ENCODE measurements around the gene DOHH. TPM values are rescaled to one million over a fixed set of nuclear protein-coding genes. Genes with fewer than 3 reads are reported as not detected.
"Not testable (repeated sequence)": the region's sequence is repeated elsewhere in the genome, so short reads cannot be mapped to it uniquely, and the experiment has no call there.

The DOHH gene
- total RNA-seq, 2 donors from 2014 or later: 26.1 to 26.9 TPM

GRCh38 chr19:3453840-3454239 is 46.6 kb downstream of the DOHH start:
- Histone ChIP-seq H3K36me3 (peaks cover 23 to 36% of the 10 kb centered on the region in 2 donors), H3K4me3 (no peak overlapping the region), H3K27me3 (replicated peaks; ENCODE audit: insufficient read depth) (no peaks in the 10 kb centered on the region), H3K4me1 (replicated peaks) (no peaks in the 10 kb centered on the region), H3K27ac (peak overlapping the region; percentile 10 to 56), H3K9me3 (no peaks in the 10 kb centered on the region)
- intact Hi-C loops (cut with DNase I): no loop called here
- no peak for DNase-seq (ENCODE audit: low spot score)
- no peak for TF ChIP-seq POLR2A (IDR thresholded peaks at IDR 0.05)
- TF ChIP-seq, protein P1, sequence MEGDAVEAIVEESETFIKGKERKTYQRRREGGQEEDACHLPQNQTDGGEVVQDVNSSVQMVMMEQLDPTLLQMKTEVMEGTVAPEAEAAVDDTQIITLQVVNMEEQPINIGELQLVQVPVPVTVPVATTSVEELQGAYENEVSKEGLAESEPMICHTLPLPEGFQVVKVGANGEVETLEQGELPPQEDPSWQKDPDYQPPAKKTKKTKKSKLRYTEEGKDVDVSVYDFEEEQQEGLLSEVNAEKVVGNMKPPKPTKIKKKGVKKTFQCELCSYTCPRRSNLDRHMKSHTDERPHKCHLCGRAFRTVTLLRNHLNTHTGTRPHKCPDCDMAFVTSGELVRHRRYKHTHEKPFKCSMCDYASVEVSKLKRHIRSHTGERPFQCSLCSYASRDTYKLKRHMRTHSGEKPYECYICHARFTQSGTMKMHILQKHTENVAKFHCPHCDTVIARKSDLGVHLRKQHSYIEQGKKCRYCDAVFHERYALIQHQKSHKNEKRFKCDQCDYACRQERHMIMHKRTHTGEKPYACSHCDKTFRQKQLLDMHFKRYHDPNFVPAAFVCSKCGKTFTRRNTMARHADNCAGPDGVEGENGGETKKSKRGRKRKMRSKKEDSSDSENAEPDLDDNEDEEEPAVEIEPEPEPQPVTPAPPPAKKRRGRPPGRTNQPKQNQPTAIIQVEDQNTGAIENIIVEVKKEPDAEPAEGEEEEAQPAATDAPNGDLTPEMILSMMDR (IDR thresholded peaks at IDR 0.05): no peak
- no peak for TF ChIP-seq POLR2AphosphoS5 (IDR thresholded peaks at IDR 0.05)
- WGBS: 69% methylated on average over 23 of the region's 25 CpGs

- DNase-seq (ENCODE audit: low spot score); H3K4me1 ChIP-seq (replicated peaks); H3K4me3 ChIP-seq; H3K9me3 ChIP-seq; H3K27me3 ChIP-seq (replicated peaks; ENCODE audit: insufficient read depth); intact Hi-C loops (cut with DNase I); H3K27ac ChIP-seq: not testable (repeated sequence)
- H3K36me3 ChIP-seq: peaks cover 23 to 36% of the 10 kb centered on the region in 2 donors
- WGBS: 95% methylated on average over 10 of the region's 10 CpGs
Observed at GRCh38 chr19:3452942-3453214, 47.6 kb downstream of the DOHH start.

GRCh38 chr19:3452171-3452941 is 48.1 kb downstream of the DOHH start:
- peaks cover 23 to 36% of the 10 kb centered on the region in 2 donors for H3K36me3 ChIP-seq
- H3K27ac ChIP-seq: no peak overlapping the region
- intact Hi-C loops (cut with DNase I): no loop called here
- H3K4me1 ChIP-seq (replicated peaks): no peaks in the 10 kb centered on the region
- TF ChIP-seq POLR2AphosphoS5 (IDR thresholded peaks at IDR 0.05): no peak
- TF ChIP-seq POLR2A (IDR thresholded peaks at IDR 0.05): no peak
- TF ChIP-seq, protein P1 (IDR thresholded peaks at IDR 0.05): no peak
- H3K27me3 ChIP-seq (replicated peaks; ENCODE audit: insufficient read depth): no peaks in the 10 kb centered on the region
- WGBS: 88% methylated on average over 36 of the region's 38 CpGs
- DNase-seq (ENCODE audit: low spot score): no peak
- no peak overlapping the region for H3K4me3 ChIP-seq
- no peaks in the 10 kb centered on the region for H3K9me3 ChIP-seq

DNA sequence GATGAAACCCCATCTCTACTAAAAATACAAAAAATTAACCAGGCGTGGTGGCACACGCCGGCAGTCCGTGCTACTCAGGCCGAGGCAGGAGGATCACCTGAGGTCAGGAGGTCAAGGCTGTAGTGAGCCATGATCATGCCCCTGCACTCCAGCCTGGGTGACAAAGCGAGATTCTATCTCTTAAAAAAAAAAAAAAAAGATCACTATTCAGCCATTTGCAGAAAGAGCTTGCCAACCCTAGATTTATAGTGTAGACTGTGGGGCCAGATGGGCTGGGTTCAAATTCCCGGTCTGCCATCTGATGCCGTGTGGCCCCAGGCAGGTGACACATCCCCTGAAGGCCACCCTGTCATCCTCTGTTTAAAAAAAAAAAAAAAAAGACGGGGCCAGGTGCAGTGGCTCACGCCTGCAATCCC is 49.0 kb downstream of the DOHH start:
- H3K4me1 ChIP-seq (replicated peaks): no peaks in the 10 kb centered on the region
- intact Hi-C loops (cut with DNase I): no loop called here
- TF ChIP-seq POLR2AphosphoS5 (IDR thresholded peaks at IDR 0.05) (no peak), POLR2A (IDR thresholded peaks at IDR 0.05) (no peak)
- TF ChIP-seq, protein P1 (IDR thresholded peaks at IDR 0.05): no peak
- no peaks in the 10 kb centered on the region for H3K27me3 ChIP-seq (replicated peaks; ENCODE audit: insufficient read depth)
- peaks cover 20 to 36% of the 10 kb centered on the region in 2 donors for H3K36me3 ChIP-seq
- no peak overlapping the region for H3K4me3 ChIP-seq
- no peak for DNase-seq (ENCODE audit: low spot score)
- 69% methylated on average over 10 of the region's 10 CpGs for WGBS
- peak overlapping the region; percentile 51 to 61 for H3K27ac ChIP-seq
- no peaks in the 10 kb centered on the region for H3K9me3 ChIP-seq

- Histone ChIP-seq H3K4me1 (replicated peaks) (no peaks in the 10 kb centered on the region), H3K36me3 (peaks cover 20 to 36% of the 10 kb centered on the region in 2 donors)
- intact Hi-C loops (cut with DNase I): no loop called here
Observed at GRCh38 chr19:3450796-3451411, 49.6 kb downstream of the DOHH start.

More at GRCh38 chr19:3450796-3451411, 49.6 kb downstream of the DOHH start:
- H3K4me3 ChIP-seq: no peak overlapping the region
- no peak for DNase-seq (ENCODE audit: low spot score)
- H3K27me3 ChIP-seq (replicated peaks; ENCODE audit: insufficient read depth): no peaks in the 10 kb centered on the region
- no peaks in the 10 kb centered on the region for H3K9me3 ChIP-seq
- peak overlapping the region; percentile 51 to 61 for H3K27ac ChIP-seq
- TF ChIP-seq POLR2A (IDR thresholded peaks at IDR 0.05) (no peak), POLR2AphosphoS5 (IDR thresholded peaks at IDR 0.05) (peak; percentile 72)
- TF ChIP-seq, protein P1 (IDR thresholded peaks at IDR 0.05): no peak
- WGBS: 37% methylated on average over 12 of the region's 12 CpGs

All from prostate gland (tissue), 2 donors.